LNCaP clone FGC (cell line): Measurements from ENCODE around the gene NPIPB13.
A peak's percentile ranks its signal among the peaks of the same experiment; 100 is the strongest.
"Not testable (repeated sequence)": the region's sequence is repeated elsewhere in the genome, so short reads cannot be mapped to it uniquely, and the experiment has no call there.

Experiments used
- DNase-seq: peaks from one replicate; pipeline ENCODE4 v3.0.0-alpha.2; 2011; ENCODE audit warnings: low read depth
- H3K4me3 ChIP-seq: 2 replicates; pipeline ENCODE4 v1.5.1; 2011; ENCODE audit warnings: mild to moderate bottlenecking, low read depth, low read length, control low read depth

NPIPB13 gene

DNA sequence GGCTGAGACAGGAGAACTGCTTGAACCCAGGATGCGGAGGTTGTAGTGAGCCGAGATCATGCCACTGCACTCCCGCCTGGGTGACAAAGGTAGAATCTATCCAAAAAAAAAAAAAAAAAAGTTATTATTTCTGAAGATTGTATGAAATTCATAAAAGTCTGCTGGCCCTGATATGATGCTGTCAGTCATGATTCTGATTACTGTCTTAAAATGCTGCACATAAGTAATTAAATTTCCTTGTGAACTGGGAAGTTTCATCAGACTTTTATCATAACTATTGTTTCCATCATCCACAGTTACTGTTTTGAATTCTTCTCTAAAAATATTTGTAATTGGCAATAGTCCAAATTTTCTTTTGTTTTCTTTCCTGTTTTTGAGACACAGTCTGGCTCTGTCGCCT lies at the start of gene NPIPB13:
Gene NPIPB13, minus strand, starts transcription at position 101 of the 400 bp plus-strand sequence. CDS start 2,906 bp downstream, outside the sequence.
- DNase-seq, H3K4me3 ChIP-seq: not testable (repeated sequence)

DNA sequence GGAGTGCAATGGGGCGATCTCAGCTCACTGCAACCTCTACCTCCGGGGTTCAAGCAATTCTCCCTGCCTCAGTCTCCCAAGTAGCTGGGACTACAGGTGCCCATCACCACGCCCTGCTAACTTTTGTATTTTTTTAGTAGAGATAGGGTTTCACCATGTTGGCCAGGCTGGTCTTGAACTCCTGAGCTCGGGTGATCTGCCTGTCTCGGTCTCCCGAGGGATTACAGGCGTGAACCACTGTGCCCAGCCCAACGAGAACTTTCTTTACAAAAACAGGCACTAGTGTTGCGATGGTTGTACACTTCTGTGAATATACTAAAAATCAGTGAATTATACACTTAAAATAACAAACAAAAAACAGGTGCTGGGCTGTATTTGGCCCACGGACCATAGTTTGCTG lies 34.1 kb upstream of the NPIPB13 start:
- not testable (repeated sequence) for DNase-seq, H3K4me3 ChIP-seq

DNA sequence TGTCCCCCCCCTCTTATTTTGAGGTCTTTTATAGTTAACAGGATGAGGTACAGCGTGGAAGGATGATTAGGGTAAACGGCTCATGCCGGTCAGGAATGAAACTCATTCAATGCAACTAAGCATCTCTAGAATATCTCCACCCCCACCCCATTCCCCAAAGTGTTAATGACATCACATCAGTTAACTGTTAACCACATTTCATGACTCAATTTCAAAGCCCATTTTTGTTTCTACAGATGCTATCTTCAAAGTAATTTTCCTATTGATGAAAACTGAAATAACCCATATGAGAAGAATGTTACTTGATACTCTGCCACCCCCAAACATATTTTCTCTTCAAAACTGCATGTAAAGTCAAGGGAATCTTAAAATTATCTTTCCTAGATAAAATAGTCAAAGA lies 30.2 kb upstream of the NPIPB13 start:
- DNase-seq, H3K4me3 ChIP-seq: not testable (repeated sequence)

DNA sequence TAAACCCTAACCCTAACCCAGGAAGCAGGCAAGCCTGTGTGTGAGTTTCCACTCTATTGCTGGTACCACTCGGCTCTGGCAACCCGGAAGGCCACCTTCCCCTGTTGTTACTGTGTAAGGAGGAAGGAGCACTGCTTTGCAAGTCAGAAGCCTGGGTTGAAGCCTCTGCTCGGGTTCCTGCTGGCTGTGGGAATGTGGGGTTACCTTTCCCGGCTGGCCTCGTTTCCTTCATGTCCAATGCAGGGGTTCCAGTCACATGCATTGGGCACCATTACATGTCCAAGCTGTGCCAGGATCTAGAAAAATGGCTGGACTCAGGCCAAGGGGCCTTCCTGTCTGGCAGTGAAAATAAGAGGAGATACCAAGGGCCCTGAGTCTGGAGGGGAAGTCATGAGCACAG lies 31.2 kb downstream of the NPIPB13 start:
- DNase-seq, H3K4me3 ChIP-seq: not testable (repeated sequence)

DNA sequence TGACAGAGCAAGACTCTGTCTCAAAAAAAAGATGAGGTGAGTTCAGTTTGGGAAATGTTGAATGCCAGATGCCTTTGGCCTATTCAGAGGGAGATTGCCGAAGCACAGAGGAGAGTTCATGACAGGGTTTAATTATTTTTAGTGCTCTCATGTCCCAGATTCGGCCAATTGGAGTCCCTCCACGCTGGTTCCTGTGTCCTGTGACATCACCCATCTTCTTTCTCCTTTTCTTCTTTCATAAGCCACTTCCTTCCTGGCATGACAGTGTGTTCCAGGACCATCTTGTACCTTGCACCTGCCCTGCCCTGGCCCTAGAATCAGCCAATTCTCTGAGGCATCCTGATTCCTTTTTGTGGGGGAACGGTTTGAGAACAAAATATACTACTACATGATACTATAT lies 36.9 kb downstream of the NPIPB13 start:
- H3K4me3 ChIP-seq, DNase-seq: not testable (repeated sequence)

DNA sequence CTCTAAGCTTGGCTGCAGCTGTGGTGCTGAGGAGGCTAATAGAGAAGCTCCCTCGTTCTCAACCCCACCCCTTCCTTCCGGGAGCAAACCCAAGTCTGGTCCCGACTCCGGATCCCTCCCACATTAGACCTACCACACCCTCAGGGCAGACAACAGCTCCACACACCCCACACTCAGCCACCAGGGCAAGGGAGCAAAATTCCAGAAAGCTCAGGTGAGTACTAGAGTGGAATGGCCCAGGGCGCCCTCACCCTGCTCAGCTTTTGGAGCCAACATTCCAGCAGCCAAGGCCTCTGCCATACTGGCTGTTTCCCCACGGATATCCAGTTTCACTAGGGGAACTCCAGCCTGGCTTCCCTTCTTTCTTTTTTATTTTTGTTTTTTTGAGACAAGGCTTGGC lies 39.2 kb downstream of the NPIPB13 start:
- DNase-seq, H3K4me3 ChIP-seq: not testable (repeated sequence)

DNA sequence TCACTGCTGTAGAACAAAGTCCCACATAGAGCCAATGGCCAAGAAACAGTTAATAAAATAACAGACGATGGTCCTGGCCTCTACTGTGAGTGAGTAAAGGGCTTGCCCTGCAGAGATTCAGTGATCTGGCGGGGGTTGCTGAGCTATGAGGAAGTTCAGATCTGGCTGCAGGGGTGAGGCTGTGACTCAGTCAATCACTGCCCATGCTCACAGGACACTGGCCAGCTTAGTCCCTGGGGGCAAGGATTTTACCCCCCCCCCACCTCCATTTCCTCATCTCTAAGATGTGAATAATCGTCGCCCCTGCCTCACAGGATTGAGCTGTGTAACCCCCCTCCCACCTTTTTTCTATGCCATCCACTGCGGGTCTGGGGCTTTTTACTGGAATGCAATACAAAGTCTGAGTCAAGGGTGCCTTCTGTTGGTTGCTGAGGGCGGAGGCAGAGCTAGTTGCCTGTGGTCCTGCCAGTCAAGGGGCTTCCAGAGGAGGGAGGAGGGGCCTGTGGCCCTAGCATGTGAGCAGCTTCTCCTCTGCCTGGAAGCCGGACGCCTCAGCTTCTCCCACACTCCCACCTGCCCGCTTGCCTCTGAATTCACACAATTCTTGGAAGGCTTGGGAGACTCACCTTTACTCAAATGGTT lies 41.1 kb downstream of the NPIPB13 start:
- not testable (repeated sequence) for DNase-seq, H3K4me3 ChIP-seq

DNA sequence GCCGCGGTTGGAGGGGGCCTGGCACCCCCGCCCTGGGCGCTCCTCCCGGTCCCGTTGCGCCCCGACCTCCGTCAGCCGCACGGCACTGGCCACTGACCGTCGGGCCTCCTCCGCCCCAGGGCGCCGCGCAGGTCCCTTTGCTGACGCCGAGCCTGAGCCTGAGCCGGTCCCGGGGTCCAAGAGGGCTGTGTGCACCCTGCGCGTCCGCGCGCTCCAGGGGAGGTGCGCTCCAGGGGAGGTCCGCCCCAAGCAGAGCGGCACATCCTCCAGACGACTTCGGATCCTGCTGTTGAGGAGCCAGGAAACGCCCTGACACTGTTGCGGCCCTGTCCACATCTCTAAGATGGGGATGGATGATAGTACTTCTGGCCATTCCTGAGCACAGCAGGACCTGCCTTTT lies 42.0 kb downstream of the NPIPB13 start:
- H3K4me3 ChIP-seq: peak overlapping the region; percentile 39; the same call in 1 of the 2 replicates

DNA sequence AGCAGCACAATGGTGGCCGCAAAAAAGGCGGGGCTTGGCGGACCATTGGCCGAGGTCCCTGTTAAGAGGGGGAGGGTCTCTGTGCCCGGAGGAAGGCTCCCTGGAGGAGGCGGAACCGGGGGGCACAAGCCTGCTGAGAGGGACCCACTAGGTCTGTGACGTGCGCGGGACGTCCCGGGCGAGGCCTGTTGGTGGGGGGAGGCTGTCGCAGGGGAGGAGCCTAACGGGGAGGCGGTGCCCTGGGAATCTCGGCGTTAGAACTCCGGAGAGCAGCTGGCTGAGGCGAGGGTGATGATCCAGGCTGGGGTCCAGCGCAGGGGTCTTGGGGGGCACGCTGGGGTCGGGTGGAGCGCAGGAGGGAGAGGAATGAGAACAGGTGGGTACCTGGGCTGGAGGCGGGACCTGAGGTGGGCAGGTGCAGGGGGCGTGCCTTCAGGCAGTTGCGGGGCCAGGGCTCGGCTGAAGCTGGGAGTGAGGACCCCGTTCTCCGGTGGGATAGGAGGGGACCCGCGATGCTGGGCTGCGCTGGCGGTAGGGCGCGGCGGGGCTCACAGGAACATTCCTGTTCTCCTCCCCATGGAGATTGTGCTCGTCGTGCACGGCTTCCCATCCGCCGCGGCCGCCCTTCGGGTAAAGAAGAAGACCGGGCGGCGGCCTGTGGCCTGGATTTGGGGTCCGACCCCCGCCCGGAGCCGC lies 42.6 kb downstream of the NPIPB13 start:
- DNase-seq: not testable (repeated sequence)
- H3K4me3 ChIP-seq: peak overlapping the region; percentile 39

More for the DNA sequence above, 42.0 kb downstream of the NPIPB13 start:
- DNase-seq: not testable (repeated sequence)

DNA sequence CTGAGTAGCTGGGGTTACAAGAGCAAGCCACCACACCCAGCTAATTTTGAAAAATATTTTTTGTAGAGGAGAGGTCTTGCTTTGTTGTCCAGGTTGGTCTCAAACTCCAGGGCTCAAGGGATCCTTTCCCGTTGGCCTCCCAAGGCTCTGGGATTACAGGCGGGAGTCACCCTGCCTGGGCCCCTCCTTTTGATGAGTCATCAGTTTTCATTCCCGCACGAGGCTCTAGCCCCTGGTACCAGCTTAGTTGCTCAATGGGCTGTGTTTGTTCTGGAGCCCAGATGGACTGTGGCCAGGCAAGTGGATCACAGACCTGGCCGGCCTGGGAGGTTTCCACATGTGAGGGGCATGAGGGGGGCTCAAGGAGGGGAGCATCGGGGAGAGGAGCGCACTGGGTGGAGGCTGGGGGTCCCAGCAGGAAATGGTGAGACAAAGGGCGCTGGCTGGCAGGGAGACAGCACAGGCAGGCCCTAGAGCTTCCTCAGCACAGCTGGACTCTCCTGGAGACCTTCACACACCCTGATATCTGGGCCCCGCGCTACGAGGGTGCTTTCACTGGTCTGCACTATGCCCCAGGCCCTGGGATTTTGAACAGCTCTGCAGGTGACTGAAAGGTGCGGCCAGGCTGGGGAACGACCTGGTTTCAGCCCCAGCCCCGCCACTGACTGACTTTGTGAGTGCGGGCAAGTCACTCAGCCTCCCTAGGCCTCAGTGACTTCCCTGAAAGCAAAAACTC lies 48.5 kb downstream of the NPIPB13 start:
- not testable (repeated sequence) for DNase-seq

DNA sequence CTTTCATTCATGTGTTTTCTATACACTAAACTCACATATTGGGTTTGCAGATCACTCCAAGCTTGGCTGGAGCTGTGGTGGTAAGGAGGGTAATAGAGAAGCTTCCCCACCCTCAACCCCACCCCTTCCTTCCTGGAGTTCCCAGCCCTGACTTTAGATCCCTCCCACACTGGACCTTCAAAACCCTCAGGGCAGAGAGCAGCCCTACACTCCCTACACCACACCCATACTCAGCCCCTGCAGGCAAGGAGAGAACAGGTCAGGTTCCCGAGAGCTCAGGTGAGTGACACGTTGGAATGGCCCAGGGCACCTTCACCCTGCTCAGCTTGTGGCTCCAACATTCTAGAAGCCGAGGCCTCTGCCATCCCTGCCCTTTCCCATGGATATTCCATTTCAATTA lies 49.2 kb downstream of the NPIPB13 start, which contains the start of gene SULT1A3:
Gene SULT1A3, plus strand, starts transcription at position 207 of the 400 bp plus-strand sequence. CDS start 1,474 bp downstream, outside the sequence.
- H3K4me3 ChIP-seq, DNase-seq: not testable (repeated sequence)

More for the DNA sequence above, 48.5 kb downstream of the NPIPB13 start:
- H3K4me3 ChIP-seq: not testable (repeated sequence)
